HepG2 (cell line): ENCODE results near the gene CRAT.

Experiments
- SAFB2 ChIP-seq: sonication (generic); formaldehyde crosslinking; IDR thresholded peaks from 2 replicates; pipeline ENCODE4 v1.5.1; 2020; ENCODE audit warnings: missing genetic modification reagents, low read depth, mild to moderate bottlenecking, borderline replicate concordance
- SIN3A ChIP-seq: IDR thresholded peaks from 2 replicates; pipeline ENCODE4 v1.6.1; 2011; ENCODE audit warnings: low read depth, mild to moderate bottlenecking, control low read depth, low read length, borderline replicate concordance
- TFAP4 ChIP-seq: sonication (generic); IDR thresholded peaks from 2 replicates; pipeline ENCODE4 v1.6.1; 2016; ENCODE audit warnings: low read depth, borderline replicate concordance
- ZBTB46 ChIP-seq: sonication (generic); formaldehyde crosslinking; IDR thresholded peaks from 2 replicates; pipeline ENCODE4 v1.4.0; 2020; ENCODE audit warnings: mild to moderate bottlenecking, missing genetic modification reagents, borderline replicate concordance
- ZNF382 ChIP-seq: sonication (generic); formaldehyde crosslinking; IDR thresholded peaks from 2 replicates; pipeline ENCODE4 v1.5.0; 2020; ENCODE audit warnings: missing genetic modification reagents, mild to moderate bottlenecking, borderline replicate concordance
- ZNF773 ChIP-seq: sonication (generic); formaldehyde crosslinking; IDR thresholded peaks from 2 replicates; pipeline ENCODE4 v1.4.0; 2020; ENCODE audit warnings: missing genetic modification reagents, borderline replicate concordance

- TF ChIP-seq SAFB2 (CRISPR knock-in tag): no peak
- no peak for TF ChIP-seq TFAP4
- TF ChIP-seq ZBTB46 (CRISPR knock-in tag): no peak
- TF ChIP-seq SIN3A: no peak
- TF ChIP-seq ZNF773 (CRISPR knock-in tag): no peak
- TF ChIP-seq ZNF382: no peak
These were observed 8.5 kb downstream of the CRAT start for GRCh38 chr9:129102095-129102525.
